Endodermal cell (in vitro differentiated cells): ENCODE measurements around the gene GPER1. TPM values are rescaled to one million over a fixed set of nuclear protein-coding genes. Genes with fewer than 3 reads are reported as not detected.
A peak's percentile ranks its signal among the peaks of the same experiment; 100 is the strongest.
"Not testable (repeated sequence)": the region's sequence is repeated elsewhere in the genome, so short reads cannot be mapped to it uniquely, and the experiment has no call there.

ENCODE experiments used
- DNase-seq: peaks from one replicate; pipeline ENCODE4 v3.0.0-alpha.2; 2017
- H3K27ac ChIP-seq: 2 replicates; pipeline ENCODE4 v1.5.1; 2013; ENCODE audit warnings: mild to moderate bottlenecking, low read depth, low read length, moderate library complexity
- H3K27me3 ChIP-seq: 2 replicates; pipeline ENCODE4 v1.6.1; 2013; ENCODE audit warnings: mild to moderate bottlenecking, low read length, moderate library complexity; ENCODE audit not compliant: insufficient read depth, control insufficient read depth, poor library complexity, severe bottlenecking
- H3K36me3 ChIP-seq: 2 replicates; pipeline ENCODE4 v1.7.0; 2013; ENCODE audit warnings: mild to moderate bottlenecking, low read length, moderate library complexity; ENCODE audit not compliant: control insufficient read depth, insufficient read depth
- H3K4me1 ChIP-seq: one replicate; pipeline ENCODE4 v1.7.0; 2013; ENCODE audit warnings: low read length; ENCODE audit not compliant: control insufficient read depth, insufficient read depth
- H3K4me3 ChIP-seq: 2 replicates; pipeline ENCODE4 v1.5.1; 2013; ENCODE audit warnings: mild to moderate bottlenecking, low read length, moderate library complexity
- H3K9ac ChIP-seq: 2 replicates; pipeline ENCODE4 v1.6.1; 2013; ENCODE audit warnings: mild to moderate bottlenecking, low read length, moderate library complexity; ENCODE audit not compliant: poor library complexity, severe bottlenecking; ENCODE audit errors: extremely low read depth
- H3K9me3 ChIP-seq: 2 replicates; pipeline ENCODE4 v1.6.1; 2013; ENCODE audit warnings: mild to moderate bottlenecking, low read length, moderate library complexity; ENCODE audit not compliant: control insufficient read depth
- H3K27ac Mint-ChIP-seq: 2 replicates; pipeline ENCODE4 v1.8.0; 2020; ENCODE audit warnings: mixed read lengths
- H3K27me3 Mint-ChIP-seq: 2 replicates; pipeline ENCODE4 v1.8.0; 2021; ENCODE audit warnings: mild to moderate bottlenecking, mixed read lengths; ENCODE audit not compliant: insufficient read depth
- H3K36me3 Mint-ChIP-seq: 2 replicates; pipeline ENCODE4 v1.8.0; 2020; ENCODE audit warnings: low read depth, mixed read lengths
- H3K4me1 Mint-ChIP-seq: 2 replicates; pipeline ENCODE4 v1.8.0; 2020; ENCODE audit warnings: mixed read lengths
- H3K4me3 Mint-ChIP-seq: 2 replicates; pipeline ENCODE4 v1.8.0; 2020; ENCODE audit warnings: mild to moderate bottlenecking, moderate library complexity, mixed read lengths
- H3K9me3 Mint-ChIP-seq: 2 replicates; pipeline ENCODE4 v1.8.0; 2020; ENCODE audit warnings: mild to moderate bottlenecking, mixed read lengths
- CTCF ChIP-seq: fragments of 200-600 bp; sonication (generic); conservative IDR thresholded peaks from 2 replicates; pipeline ENCODE4 v1.5.0; 2021; ENCODE audit warnings: antibody characterized with exemption, mild to moderate bottlenecking
- WGBS, 2 experiments: methylation state at CpG; one replicate each; pipeline versions ENCODE4 v1.1.5 to v1.1.7; 2013; ENCODE audit warnings: missing lambda C conversion rate in 2 of 2, mixed read lengths in 1 of 2; ENCODE audit not compliant: insufficient coverage in 1 of 2, insufficient read length in 1 of 2; 5-methylcytosine and 5-hydroxymethylcytosine counted together
- total RNA-seq, 2 donors: library from RNA; stranded (reverse); fragmentation: NEBNext Ultra II Directional in 1 of 2; extraction: Animal tissue kit (Norgen Biotek cat#: 25700) in 1 of 2; gene quantifications; 2 replicates in 1 of 2; 3 replicates in 1 of 2; pipeline ENCODE4 v1.2.1, GENCODE V29; 2021

The GPER1 gene
- total RNA-seq, 2 donors from 2014 or later, result 0.35 to 0.51 TPM

GRCh38 chr7:1070544-1071011 is 17.3 kb upstream of the GPER1 start:
- Histone ChIP-seq H3K9me3 (peaks cover 6% of the 10 kb centered on the region), H3K9ac (no peak overlapping the region), H3K27ac (no peak overlapping the region), H3K4me3 (no peak overlapping the region), H3K4me1 (peaks cover 2% of the 10 kb centered on the region), H3K27me3 (no peaks in the 10 kb centered on the region), H3K36me3 (no peaks in the 10 kb centered on the region)
- Mint-ChIP-seq H3K27me3 (no peaks in the 10 kb centered on the region), H3K36me3 (peaks cover 5% of the 10 kb centered on the region), H3K9me3 (peaks cover 14% of the 10 kb centered on the region), H3K4me3 (no peak overlapping the region), H3K27ac (no peak overlapping the region), H3K4me1 (peaks cover 16% of the 10 kb centered on the region)
- TF ChIP-seq CTCF, result no peak
- WGBS, 2 experiments, result 93 to 98% methylated on average over 41 to 42 of the region's 42 CpGs
- DNase-seq, result no peak

GRCh38 chr7:1071731-1072254 is 16.1 kb upstream of the GPER1 start:
- H3K4me1 ChIP-seq, result peaks cover 2% of the 10 kb centered on the region
- H3K9me3 ChIP-seq, result peaks cover 6% of the 10 kb centered on the region
- Mint-ChIP-seq H3K4me1 (peaks cover 16% of the 10 kb centered on the region), H3K4me3 (no peak overlapping the region), H3K9me3 (peaks cover 14% of the 10 kb centered on the region), H3K27me3 (no peaks in the 10 kb centered on the region), H3K36me3 (peaks cover 5% of the 10 kb centered on the region), H3K27ac (no peak overlapping the region)
- H3K27ac ChIP-seq, result no peak overlapping the region
- no peak for DNase-seq
- no peaks in the 10 kb centered on the region for H3K27me3 ChIP-seq
- no peaks in the 10 kb centered on the region for H3K36me3 ChIP-seq
- H3K9ac ChIP-seq, result no peak overlapping the region
- WGBS, 2 experiments, result 96 to 97% methylated on average over 6 to 19 of the region's 19 CpGs
- no peak overlapping the region for H3K4me3 ChIP-seq
- no peak for TF ChIP-seq CTCF

GRCh38 chr7:1073142-1073977 is 14.6 kb upstream of the GPER1 start:
- Mint-ChIP-seq H3K4me1 (peaks cover 16% of the 10 kb centered on the region), H3K27ac (peak overlapping the region; percentile 45), H3K9me3 (peaks cover 14% of the 10 kb centered on the region), H3K36me3 (peaks cover 5% of the 10 kb centered on the region), H3K27me3 (no peaks in the 10 kb centered on the region), H3K4me3 (no peak overlapping the region)
- Histone ChIP-seq H3K9me3 (peaks cover 6% of the 10 kb centered on the region), H3K9ac (no peak overlapping the region), H3K36me3 (no peaks in the 10 kb centered on the region), H3K27ac (peak overlapping the region; percentile 51), H3K4me3 (no peak overlapping the region), H3K4me1 (peaks cover under 1% of the 10 kb centered on the region), H3K27me3 (no peaks in the 10 kb centered on the region)
- DNase-seq, result peak; percentile 75
- 60 to 82% methylated on average over 19 to 38 of the region's 61 CpGs for WGBS, 2 experiments
- TF ChIP-seq CTCF, result no peak

- not testable (repeated sequence) for H3K27me3 ChIP-seq, H3K27ac ChIP-seq, H3K9me3 ChIP-seq, H3K4me1 ChIP-seq, H3K9ac ChIP-seq, H3K36me3 Mint-ChIP-seq, H3K9me3 Mint-ChIP-seq, H3K36me3 ChIP-seq, H3K4me3 ChIP-seq, H3K4me3 Mint-ChIP-seq, H3K27me3 Mint-ChIP-seq
- peak; percentile 65 for DNase-seq
- peak overlapping the region; percentile 81 for H3K27ac Mint-ChIP-seq
- H3K4me1 Mint-ChIP-seq, result peaks cover 12% of the 10 kb centered on the region
- WGBS, 2 experiments, result 93% methylated on average over 26 of the region's 43 CpGs; no CpG with 5 or more reads in 1 of the 2 experiments
Observed at GRCh38 chr7:1074018-1074417, 13.9 kb upstream of the GPER1 start.
